HepG2 (cell line): ENCODE results near the gene MTRR. TPM values are rescaled to one million over a fixed set of nuclear protein-coding genes. Genes with fewer than 3 reads are reported as not detected.
"Not testable (repeated sequence)": the region's sequence is repeated elsewhere in the genome, so short reads cannot be mapped to it uniquely, and the experiment has no call there.

Experiments
- ATAC-seq: fragments of 200-7000 bp; cut with Tn5 transposase; 3 replicates; pipeline ENCODE4 v1.9.1; 2020; ENCODE audit warnings: mild to moderate bottlenecking, moderate library complexity
- BruUV-seq: library from RNA; stranded (reverse); fragments of 400-500 nt; replicated peaks from 2 replicates; lab custom pipeline; 2021; lab: Mats Ljungman, UMichigan
- CTCF ChIA-PET: fragments of 300-600 bp; formaldehyde crosslinking; extraction: SDS; loops from one replicate; lab custom pipeline; 2021; ENCODE audit warnings: low total read pairs, inconsistent platforms, low intra/inter-chr PET ratio; lab: Yijun Ruan, JAX
- POLR2A ChIA-PET: fragments of 350-600 bp; sonication (Branson Sonifier 250); formaldehyde crosslinking; loops from one replicate; lab custom pipeline; 2020; ENCODE audit warnings: antibody characterized with exemption, inconsistent platforms; lab: Yijun Ruan, JAX
- DNase-seq: peaks from one replicate; pipeline ENCODE4 v3.0.0-alpha.2; 2015; ENCODE audit warnings: low spot score
- FAIRE-seq: peaks from 3 replicates; lab custom pipeline; 2011; peaks lifted over from hg19 to GRCh38; lab: Jason Lieb, UNC
- H2AFZ ChIP-seq: one replicate; pipeline ENCODE4 v1.6.1; 2011; ENCODE audit warnings: low read length, inconsistent platforms
- H3K27ac ChIP-seq: fragments of 300-600 bp; 3 replicates; pipeline ENCODE4 v1.8.0; 2011; ENCODE audit warnings: mixed run types, mild to moderate bottlenecking, mixed read lengths, low read length, inconsistent platforms; ENCODE audit not compliant: insufficient read depth; ENCODE audit errors: extremely low read length
- H3K27me3 ChIP-seq, 2 experiments: fragments of 200-600 bp in 1 of 2; 2 replicates in 1 of 2; 3 replicates in 1 of 2; pipeline versions ENCODE4 v1.6.0 to v1.8.0; 2011; ENCODE audit warnings: low read length in 2 of 2, mild to moderate bottlenecking in 2 of 2, moderate library complexity in 2 of 2, inconsistent platforms in 1 of 2; ENCODE audit not compliant: insufficient read depth in 2 of 2, control insufficient read depth in 1 of 2
- H3K36me3 ChIP-seq, 2 experiments: fragments of 200-600 bp in 1 of 2; replicated peaks in 1 of 2; 2 replicates in 1 of 2; 3 replicates in 1 of 2; pipeline versions ENCODE4 v1.5.1 to v1.8.0; 2011; ENCODE audit warnings: low read length in 2 of 2, inconsistent platforms in 1 of 2; ENCODE audit not compliant: insufficient read depth in 2 of 2, control insufficient read depth in 1 of 2
- H3K4me1 ChIP-seq: 2 replicates; pipeline ENCODE4 v1.5.1; 2012; ENCODE audit warnings: low read length, inconsistent platforms; ENCODE audit not compliant: insufficient read depth
- H3K4me2 ChIP-seq: 2 replicates; pipeline ENCODE4 v1.6.0; 2011; ENCODE audit warnings: low read depth, low read length, inconsistent platforms
- H3K4me3 ChIP-seq, 3 experiments: fragments of 200-600 bp in 1 of 3; sonication (generic), shearing (Covaris generic) in 1 of 3; replicated peaks in 1 of 3; 2 replicates each; pipeline ENCODE4 v1.5.1; 2011 to 2016; ENCODE audit warnings: low read length in 3 of 3, inconsistent platforms in 2 of 3, low read depth in 2 of 3, mild to moderate bottlenecking in 2 of 3, control low read depth in 1 of 3, mixed read lengths in 1 of 3; ENCODE audit not compliant: insufficient read depth in 1 of 3
- H3K79me2 ChIP-seq: one replicate; pipeline ENCODE4 v1.6.1; 2011; ENCODE audit warnings: low read length, inconsistent platforms; ENCODE audit not compliant: insufficient read depth
- H3K9ac ChIP-seq: 2 replicates; pipeline ENCODE4 v1.6.0; 2011; ENCODE audit warnings: mild to moderate bottlenecking, low read depth, low read length, inconsistent platforms; ENCODE audit not compliant: insufficient read depth
- H3K9me3 ChIP-seq: 2 replicates; pipeline ENCODE4 v1.5.1; 2012; ENCODE audit warnings: mild to moderate bottlenecking, low read length
- H4K20me1 ChIP-seq: 2 replicates; pipeline ENCODE4 v1.6.0; 2011; ENCODE audit warnings: inconsistent platforms, mild to moderate bottlenecking, low read length, moderate library complexity; ENCODE audit not compliant: insufficient read depth
- ARNT ChIP-seq: fragments of 450-650 bp; IDR thresholded peaks from 2 replicates; pipeline ENCODE4 v1.6.1; 2017
- THAP11 ChIP-seq: IDR thresholded peaks from 2 replicates; pipeline ENCODE4 v1.6.1; 2016; ENCODE audit warnings: missing biosample characterization, missing genetic modification reagents
- ZNF142 ChIP-seq: sonication (generic); formaldehyde crosslinking; IDR thresholded peaks from 2 replicates; pipeline ENCODE4 v1.4.0; 2020; ENCODE audit warnings: missing genetic modification reagents
- WGBS: methylation state at CpG from one replicate; pipeline ENCODE4 v1.1.6; 2017; ENCODE audit warnings: low lambda C conversion rate; 5-methylcytosine and 5-hydroxymethylcytosine counted together
- in situ Hi-C: cut with HindIII; loops from 2 replicates; pipeline ENCODE4 v1.10.0; 2017; ENCODE audit warnings: low pct_unique_long_range_greater_than_20kb; ENCODE audit not compliant: extremely low pct_ligation_motif_present
- intact Hi-C: fragments of 100-400 bp; cut with micrococcal nuclease; formaldehyde crosslinking; loops from one replicate; pipeline ENCODE4 v1.10.0; 2022; ENCODE audit not compliant: unreplicated experiment
- polyA plus RNA-seq, 8 experiments: library from polyadenylated mRNA; depleted of rRNA in 3 of 8; stranded (reverse) in 7 of 8; unstranded in 1 of 8; fragments of >200 nt; fragmentation: Illumina TruSeq in 4 of 8; extraction: Trizol in 4 of 8; gene quantifications; 2 replicates each; pipeline versions ENCODE4 v1.2.1 to v1.2.3, GENCODE V29; 2011 to 2016; ENCODE audit warnings: low read depth in 4 of 8, missing spikeins in 1 of 8, mixed read lengths in 1 of 8; ENCODE audit not compliant: insufficient read depth in 1 of 8
- total RNA-seq, 5 experiments: library from RNA; depleted of rRNA; stranded (reverse); fragments of >200 nt; fragmentation: Illumina TruSeq; extraction: Trizol; gene quantifications; 2 replicates each; pipeline ENCODE4 v1.2.3, GENCODE V29; 2016; ENCODE audit warnings: low read depth in 1 of 5

MTRR gene
- total and polyA plus RNA-seq, 2 of the 13 experiments (the other 11 are each of a cell fraction or from before 2014, with no cell fraction given): 39.2 to 59.2 TPM

DNA sequence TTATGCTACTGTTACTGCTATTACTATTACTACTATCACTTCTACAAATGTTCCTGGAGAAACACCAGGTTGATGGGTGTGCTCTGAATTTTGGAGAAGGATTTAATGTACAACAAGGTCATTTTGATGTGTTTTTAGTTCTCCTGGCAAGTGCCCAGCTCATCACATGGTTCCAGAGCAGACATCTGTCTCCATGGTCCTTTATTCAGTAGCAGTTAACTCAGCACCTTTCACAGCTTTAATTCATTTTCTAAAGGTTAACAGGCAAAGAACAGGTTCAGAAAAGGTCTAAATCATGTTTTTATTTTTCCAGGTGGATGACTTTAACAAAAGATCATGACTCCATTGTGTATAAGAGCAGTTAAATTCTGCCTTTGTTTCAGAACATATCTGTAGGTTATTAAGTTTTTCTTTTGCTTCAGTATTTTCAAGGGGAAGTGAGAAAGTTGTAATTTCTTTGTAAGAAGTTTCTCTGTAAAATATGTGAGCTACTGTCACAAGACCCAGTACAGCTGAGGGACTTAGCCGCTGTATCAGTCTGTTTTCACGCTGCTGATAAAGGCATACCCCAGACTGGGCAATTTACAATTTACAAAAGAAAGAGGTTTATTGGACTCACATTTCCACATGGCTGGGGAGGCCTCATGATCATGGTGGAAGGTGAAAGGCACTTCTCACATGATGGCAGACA is 41.9 kb downstream of the MTRR start (continued):
- no peak for TF ChIP-seq ZNF142 (CRISPR knock-in tag)
- TF ChIP-seq THAP11 (CRISPR knock-in tag): no peak
- TF ChIP-seq ARNT: no peak

DNA sequence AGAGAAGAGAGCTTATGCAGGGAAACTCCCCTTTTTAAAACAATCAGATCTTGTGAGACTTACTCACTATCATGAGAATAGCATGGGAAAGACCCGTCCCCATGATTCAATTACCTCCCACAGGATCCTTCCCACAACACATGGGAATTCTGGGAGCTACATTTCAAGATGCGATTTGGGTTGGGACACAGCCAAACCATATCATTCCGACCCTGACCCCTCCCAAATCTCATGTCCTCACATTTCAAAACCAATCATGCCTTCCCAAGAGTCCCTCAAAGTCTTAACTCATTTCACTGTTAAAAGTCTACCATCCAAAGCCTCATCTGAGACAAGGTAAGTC is 42.5 kb downstream of the MTRR start:
- H3K27ac ChIP-seq, H3K4me2 ChIP-seq, POLR2A ChIA-PET, CTCF ChIA-PET, BruUV-seq, H3K9ac ChIP-seq, H3K4me1 ChIP-seq, in situ Hi-C loops, ATAC-seq, H3K4me3 ChIP-seq, H4K20me1 ChIP-seq, H3K36me3 ChIP-seq, H2AFZ ChIP-seq, DNase-seq, H3K79me2 ChIP-seq, FAIRE-seq, H3K27me3 ChIP-seq, intact Hi-C loops: not testable (repeated sequence)
- 88% methylated on average over 3 of the region's 3 CpGs for WGBS
- peaks cover 15% of the 10 kb centered on the region for H3K9me3 ChIP-seq
